Ramos (cell line): Measurements from ENCODE around the gene DHRS1.

Source experiments
- in situ Hi-C: fragments of 300-500 bp; cut with MboI; formaldehyde crosslinking; loops from one replicate; pipeline ENCODE4 v1.14.3; 2022; ENCODE audit warnings: low sequenced_read_pairs; ENCODE audit not compliant: unreplicated experiment

The DHRS1 gene

DNA sequence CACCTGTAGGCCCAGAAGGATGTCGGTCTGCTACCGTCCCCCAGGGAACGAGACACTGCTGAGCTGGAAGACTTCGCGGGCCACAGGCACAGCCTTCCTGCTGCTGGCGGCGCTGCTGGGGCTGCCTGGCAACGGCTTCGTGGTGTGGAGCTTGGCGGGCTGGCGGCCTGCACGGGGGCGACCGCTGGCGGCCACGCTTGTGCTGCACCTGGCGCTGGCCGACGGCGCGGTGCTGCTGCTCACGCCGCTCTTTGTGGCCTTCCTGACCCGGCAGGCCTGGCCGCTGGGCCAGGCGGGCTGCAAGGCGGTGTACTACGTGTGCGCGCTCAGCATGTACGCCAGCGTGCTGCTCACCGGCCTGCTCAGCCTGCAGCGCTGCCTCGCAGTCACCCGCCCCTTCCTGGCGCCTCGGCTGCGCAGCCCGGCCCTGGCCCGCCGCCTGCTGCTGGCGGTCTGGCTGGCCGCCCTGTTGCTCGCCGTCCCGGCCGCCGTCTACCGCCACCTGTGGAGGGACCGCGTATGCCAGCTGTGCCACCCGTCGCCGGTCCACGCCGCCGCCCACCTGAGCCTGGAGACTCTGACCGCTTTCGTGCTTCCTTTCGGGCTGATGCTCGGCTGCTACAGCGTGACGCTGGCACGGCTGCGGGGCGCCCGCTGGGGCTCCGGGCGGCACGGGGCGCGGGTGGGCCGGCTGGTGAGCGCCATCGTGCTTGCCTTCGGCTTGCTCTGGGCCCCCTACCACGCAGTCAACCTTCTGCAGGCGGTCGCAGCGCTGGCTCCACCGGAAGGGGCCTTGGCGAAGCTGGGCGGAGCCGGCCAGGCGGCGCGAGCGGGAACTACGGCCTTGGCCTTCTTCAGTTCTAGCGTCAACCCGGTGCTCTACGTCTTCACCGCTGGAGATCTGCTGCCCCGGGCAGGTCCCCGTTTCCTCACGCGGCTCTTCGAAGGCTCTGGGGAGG is 11.3 kb upstream of the DHRS1 start, which contains the start of gene LTB4R:
Gene LTB4R (plus strand): TSS at position 857 of the 959 bp plus-strand sequence. CDS start 4,150 bp downstream, outside the sequence.
- in situ Hi-C loops, result no loop called here

DNA sequence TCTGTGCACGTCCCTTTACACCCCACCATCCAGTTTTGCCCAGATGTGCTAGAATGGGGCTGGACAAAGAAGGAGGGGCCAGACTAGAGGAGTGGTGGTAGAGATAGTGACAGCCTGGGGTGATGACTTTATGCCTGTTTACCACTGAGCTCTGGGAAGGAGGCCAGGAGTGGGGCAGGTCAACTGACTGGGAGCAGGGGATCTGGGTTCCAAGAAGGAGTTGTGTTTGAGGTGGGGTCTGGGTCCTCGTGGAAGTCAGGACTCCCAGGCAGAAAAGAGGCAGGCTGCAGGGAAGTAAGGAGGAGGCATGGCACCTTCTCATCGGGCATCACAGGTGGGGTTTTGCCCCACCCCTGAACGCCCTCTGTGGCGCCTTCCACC is 10.7 kb upstream of the DHRS1 start:
- in situ Hi-C loops, result no loop called here

DNA sequence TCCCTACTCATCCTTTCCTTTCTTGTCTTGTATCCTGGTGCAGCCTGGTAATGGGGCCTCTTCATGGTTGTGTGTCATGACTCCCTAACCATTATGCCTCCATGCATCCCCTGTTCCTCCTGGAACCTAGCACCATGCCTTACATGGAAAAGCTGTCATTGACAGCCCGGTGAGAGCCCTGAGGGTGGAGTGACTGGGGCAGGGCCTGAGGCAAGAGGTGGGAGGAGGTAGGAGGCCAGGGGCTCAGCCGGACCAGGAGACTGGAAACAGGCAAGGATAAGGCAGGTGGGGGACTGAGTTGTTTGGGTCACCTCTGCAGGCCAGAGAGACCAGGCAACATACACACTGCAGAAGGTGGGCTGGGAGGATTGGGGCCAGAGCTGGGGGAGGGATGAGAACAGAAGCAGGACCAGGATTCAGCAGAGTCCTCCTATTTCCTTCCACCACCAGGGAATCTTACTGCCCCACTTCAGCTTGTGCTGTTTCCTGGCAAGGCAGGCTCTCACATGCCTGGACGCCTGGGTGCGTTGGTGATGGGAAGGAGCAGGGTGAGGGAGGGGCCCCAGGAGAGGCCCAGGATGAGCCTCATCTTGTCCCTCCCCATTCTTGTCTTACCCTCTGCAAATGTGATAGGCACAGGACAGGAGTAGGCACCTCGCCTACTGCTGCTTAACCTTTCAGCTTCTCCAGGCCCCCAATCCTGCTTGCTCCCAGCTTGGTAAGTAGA is 10.1 kb upstream of the DHRS1 start, which contains the start of gene LTB4R2:
Gene LTB4R2 (plus strand): TSS at position 603 of the 727 bp plus-strand sequence. CDS start 525 bp downstream, outside the sequence.
- in situ Hi-C loops, result no loop called here

DNA sequence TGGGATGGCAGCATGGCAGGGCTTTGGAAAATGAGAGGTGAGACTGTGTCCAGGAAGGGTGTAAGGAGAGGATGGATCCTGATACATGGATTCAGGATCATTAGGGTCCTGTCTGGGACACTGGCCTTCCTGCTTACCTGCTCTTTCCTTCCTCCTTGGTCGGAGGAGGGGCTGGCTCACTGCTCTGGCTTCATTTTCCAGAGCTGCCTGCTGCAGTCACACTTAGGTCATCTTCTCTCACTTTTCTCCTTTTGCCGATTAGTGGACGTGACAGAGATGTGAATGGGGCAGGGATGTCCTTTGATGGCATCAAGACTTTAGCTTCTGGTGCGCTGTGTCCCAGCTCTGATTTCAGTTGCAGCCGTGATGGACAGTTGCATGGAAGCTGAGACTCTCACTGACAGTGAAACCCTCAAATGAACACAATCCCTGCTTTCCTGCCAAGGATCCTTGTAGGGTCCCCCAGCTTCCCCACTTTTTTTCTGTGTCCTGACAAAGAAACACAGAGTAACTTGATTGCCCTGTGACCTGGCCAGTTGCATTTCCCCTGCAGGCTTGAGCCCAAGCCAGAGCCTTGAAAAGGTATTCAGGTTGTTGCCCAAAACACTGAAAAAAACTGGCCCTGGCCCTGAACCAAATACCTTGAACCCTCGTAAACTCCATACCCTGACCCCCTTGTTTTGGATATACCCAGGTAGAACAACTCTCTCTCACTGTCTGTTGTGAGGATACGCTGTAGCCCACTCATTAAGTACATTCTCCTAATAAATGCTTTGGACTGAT is 9.0 kb upstream of the DHRS1 start:
- in situ Hi-C loops, result no loop called here

DNA sequence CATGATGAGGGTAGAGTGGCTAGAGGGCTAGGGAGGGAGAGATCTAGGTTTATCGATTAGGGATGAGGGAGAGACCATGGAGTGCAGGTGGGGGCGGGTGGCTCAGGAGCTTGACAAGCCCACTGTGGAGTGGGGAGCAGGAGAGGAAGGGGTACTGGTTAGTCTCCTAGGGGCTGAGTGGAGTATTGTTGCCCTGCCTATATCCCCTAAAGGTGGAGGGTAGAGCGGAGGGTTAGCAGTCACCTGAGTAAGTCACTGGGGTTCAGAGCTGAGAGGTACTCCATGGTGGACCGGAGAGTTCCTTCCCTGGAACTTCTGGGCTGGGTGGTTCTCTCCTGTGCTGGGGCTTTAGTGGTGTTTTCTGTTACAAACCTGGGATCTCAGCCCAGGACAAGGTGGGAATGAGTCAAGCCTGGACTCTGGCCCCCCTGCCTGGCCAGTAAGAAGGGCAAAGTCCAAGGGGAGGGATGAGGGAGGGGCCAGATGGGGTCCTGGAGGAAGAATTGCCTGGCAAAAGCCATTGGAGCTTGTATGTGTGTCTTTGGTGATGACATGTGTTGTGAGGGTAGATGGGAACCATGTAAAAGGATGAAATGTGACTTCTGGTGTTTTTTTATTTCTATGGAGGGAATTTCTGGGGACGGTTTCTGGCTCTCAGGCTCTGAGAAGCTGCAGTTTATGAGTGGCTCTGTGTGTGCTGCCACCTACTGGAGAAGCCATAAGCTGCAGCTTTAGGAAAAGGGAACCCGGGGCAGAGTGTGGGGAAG is 8.2 kb upstream of the DHRS1 start, which contains the start of gene CIDEB:
Gene CIDEB (minus strand): TSS at position 403 of the 767 bp plus-strand sequence. CDS start 119 bp downstream, at position 284.
- in situ Hi-C loops, result no loop called here

DNA sequence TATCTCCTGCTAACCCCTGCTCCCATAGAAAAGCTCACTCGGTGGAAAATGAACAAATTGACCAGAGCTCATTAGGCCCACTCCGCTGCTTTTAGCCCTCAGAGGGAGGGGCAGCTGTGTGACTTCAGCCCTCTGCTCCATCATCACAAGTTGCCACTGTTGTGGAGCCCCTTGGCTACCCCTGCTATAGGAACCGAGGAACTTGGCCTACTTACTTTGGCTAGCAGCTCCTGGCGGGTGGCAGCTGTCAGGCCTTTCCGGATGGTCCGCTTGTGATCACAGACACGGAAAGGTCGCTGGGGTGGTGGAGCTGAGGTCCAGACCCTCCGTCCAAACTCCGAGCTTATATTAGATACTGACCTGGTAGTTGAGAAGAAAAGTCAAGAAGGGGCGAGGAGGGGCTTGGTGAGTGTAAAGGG is 7.6 kb upstream of the DHRS1 start:
- in situ Hi-C loops, result no loop called here

DNA sequence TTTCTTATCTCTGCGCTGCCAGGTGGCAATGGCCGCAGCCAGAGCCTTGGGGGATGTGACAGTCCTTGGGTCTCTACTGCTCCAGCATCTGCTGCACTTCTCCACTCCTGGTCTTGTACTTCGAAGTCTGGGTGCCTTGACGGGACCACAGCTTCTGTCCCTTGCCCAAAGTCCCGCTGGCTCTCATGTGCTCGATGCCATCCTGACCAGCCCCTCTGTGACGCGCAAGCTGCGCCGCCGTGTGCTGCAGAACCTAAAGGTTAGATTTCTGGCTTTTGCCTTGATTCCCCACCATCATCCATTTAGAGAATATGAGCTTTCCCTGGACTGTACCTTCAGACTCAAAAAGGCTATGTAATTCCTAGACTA is 4.4 kb upstream of the DHRS1 start:
- in situ Hi-C loops, result no loop called here

DNA sequence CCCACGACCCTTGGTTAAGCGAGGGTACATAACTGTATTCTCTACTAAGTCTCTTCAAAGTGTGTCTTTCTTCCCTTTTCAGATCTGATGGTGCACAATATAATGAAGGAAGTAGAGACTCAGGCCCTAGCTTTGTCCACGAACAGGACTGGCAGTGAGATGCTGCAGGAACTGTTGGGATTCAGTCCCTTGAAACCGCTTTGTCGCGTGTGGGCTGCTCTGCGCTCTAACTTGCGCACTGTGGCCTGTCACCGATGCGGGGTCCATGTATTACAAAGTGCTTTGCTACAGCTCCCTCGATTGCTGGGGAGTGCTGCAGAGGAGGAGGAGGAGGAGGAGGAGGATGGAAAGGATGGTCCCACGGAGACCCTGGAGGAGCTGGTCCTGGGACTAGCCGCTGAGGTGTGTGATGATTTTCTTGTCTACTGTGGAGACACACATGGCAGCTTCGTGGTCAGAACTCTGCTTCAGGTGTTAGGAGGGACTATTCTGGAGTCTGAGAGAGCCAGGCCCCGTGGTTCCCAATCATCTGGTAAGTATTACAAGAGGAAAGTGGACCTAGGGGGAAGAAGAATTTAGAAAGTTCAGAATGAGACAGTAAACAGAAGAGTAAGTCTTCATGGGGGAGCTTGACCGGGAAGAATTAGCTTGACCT is 873 bp upstream of the DHRS1 start:
- in situ Hi-C loops, result no loop called here

DNA sequence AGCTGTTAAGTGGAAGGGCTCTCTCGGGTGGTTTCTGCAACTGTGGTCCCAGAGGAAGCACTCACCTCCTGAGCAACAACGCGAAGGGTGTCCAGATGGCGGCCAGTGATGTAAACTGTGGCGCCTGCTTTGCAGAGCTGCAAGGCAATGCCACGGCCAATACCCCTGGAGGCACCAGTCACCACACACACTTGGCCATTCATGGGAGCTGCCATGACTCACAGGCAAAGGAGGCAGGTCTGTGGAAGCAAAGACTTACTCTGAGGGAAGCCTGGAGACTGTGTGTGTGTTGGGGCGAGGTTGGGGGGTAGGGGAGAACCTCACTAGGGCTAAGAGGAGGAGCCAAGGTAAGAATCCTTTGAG is 707 bp downstream of the DHRS1 start:
- in situ Hi-C loops, result loop anchor here (5.0 kb wide), 1 partner anchor 57 kb away; the partner anchor contains the start of gene TINF2

DNA sequence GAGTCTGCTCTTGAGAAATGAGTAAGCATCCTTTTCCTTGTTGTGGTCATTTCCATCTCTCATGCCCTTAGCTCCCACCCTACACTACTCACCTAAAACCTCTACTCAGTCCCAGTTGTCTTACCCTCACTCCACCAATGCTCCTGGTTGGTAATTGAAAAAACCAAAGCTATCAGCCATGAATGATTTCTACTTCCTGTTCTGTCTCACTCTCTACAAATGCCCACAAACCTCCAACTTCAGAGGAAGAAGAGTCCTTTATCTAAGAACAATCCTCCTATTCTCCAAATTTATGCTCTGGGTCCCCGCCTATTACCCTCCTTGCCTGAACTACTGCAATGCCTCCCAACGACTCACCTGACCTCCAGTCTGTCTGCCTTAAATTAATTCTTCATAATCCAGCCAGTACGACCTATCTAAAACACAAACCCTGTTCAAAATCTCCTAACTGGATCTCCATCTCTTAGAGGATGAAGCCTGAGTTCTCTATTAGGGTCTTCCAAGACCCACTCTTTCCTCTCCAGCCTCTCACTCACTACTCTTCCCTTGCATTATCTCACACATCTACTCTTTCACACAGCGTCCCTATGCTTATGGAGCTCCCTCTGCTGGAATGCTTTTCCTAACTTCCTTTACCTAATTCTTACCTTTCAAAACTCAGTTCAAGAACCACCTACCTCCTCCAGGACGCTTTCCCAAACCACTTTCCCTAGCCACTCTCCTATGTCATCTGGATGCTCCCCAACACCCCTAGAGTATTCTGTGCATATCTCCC is 2.2 kb downstream of the DHRS1 start:
- in situ Hi-C loops, result loop anchor here (5.0 kb wide), 1 partner anchor 55 kb away; the partner anchor contains the start of gene TINF2

DNA sequence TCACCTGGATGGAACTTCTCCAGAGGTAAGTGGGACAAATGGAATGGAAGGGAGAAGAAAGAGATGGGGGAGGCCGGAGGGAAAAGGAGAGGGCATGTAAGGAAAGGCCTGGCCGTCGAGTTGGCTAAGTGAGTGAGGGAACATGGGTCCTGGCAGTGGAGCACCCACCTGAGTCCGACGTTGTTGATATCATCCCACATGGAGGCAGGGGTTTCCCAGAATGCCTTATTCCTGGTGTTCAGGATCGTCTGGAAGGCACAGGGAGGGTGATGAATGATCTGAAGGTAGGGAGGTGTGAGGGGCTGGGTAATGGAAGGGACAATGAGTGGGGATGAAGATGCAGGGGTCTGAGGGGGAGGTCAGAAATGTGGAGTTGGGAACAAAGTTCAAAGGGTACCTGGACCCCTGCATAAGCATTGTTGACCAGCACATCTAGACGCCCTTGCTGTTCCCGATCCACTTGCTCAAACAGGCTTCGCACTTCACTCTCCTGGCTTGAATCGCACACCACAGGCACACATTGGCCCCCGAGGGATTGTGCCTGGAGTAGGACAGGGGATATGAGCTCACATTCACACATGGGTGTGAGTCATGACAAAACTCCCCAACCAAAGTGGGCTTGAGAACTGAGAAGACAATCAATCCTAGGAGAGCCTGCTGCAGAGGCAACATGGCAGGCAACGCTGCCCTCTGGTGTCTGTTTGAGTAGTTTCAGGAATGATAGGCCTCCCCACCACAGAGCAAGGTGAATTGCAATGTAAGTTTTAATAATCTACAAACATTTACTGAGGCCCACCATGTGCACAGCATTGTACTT is 3.0 kb downstream of the DHRS1 start:
- in situ Hi-C loops, result loop anchor here (5.0 kb wide), 1 partner anchor 54 kb away; the partner anchor contains the start of gene TINF2

DNA sequence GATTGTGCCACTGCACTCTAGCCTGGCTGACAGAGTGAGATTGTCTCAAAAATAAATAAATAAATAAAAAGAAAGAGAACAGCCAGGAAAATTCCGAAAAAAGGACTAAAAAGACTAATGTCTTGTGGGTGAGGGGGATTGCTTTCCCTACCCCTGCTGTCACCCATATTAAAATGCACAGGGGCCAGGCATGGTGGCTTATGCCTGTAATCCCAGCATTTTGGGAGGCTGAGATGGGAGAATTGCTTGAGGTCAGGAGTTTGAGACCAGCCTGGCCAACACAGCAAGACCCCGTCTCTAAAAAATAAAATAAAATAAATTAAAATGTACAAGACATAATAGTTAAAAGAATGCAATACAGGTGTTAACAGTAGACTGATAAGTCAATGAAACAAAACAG is 6.1 kb downstream of the DHRS1 start:
- in situ Hi-C loops, result no loop called here

DNA sequence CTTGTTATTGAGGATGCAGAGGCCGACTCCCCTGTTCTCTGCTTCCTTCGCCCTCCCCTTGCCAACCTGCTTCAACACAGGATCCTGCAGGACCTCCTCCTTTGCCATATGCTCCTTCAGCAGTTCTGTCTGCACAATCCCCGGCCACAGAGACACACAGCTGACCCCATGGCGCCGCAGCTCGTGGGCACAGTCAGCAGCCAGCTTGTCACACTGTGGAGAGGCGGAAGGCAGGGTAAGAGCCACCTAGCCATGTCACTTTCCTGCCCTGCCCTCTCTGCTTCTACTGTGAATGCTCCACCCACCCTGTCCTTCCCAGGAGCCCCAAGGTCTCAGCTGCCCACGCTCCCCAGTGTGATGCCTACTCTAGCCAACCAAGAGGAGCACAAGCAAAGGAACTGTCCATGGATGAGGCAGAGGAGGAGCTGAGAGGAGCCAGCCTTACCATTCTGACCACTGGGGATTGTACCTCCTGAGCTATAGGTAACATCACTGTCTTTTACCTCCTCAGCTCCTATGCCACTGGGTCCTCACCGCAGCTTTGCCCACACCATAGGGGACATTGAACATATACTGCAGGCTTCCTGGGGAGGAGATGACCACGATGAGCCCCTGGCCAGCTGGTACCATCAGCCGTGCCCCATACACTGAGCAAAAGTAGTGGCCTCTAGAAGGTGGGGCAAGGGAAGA is 7.3 kb downstream of the DHRS1 start:
- in situ Hi-C loops, result no loop called here

DNA sequence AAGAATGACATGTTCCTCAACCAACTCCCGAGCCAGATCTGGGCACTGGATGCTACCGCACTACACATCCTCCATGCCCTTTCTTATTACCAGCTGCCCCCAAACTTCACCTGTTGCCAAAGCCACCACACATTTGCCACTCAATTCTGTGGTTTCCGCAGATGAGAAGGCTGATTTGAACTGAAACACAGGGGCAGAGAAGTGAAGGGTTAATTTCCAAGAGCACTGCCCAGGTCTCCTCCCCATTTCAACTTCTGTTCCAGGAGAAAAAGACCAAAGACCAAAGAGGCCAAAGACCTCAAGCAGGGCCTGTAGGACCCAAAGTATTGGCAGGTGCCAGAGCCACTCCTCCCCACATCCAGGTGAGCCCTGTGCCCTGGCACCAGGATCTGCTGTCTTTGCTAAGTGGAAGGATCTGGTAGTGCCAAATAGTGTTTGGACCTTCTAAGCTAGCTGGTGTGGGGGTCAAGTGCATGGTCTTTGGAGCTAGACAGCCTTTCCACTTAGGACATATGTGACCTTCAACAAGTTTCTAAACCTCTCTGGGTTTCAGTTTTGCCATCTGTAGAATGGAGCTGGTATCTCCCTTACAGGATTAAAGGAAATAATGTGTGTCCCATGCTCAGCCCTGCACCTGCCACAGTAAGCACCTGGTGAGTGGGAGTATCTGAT is 8.0 kb downstream of the DHRS1 start:
- in situ Hi-C loops, result no loop called here

DNA sequence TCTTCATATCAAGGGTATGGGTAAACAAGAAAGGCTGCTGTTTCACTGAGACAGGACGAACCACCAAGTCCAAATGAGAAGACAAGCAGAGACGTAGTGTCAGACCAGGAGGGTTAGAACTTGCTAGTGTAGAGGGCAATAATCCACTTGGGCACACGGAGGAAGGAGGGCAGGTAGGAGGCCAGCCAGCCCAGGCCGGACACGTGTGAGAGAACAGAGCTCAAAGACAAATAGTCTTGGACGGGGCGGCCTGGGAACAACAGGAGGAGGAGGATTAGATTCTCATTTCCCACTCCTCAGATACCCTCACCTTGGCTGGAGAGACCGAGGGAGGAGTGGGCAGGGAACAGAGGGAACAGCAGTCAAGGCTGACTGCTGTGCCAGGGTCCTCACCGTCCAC is 8.8 kb downstream of the DHRS1 start:
- in situ Hi-C loops, result no loop called here

DNA sequence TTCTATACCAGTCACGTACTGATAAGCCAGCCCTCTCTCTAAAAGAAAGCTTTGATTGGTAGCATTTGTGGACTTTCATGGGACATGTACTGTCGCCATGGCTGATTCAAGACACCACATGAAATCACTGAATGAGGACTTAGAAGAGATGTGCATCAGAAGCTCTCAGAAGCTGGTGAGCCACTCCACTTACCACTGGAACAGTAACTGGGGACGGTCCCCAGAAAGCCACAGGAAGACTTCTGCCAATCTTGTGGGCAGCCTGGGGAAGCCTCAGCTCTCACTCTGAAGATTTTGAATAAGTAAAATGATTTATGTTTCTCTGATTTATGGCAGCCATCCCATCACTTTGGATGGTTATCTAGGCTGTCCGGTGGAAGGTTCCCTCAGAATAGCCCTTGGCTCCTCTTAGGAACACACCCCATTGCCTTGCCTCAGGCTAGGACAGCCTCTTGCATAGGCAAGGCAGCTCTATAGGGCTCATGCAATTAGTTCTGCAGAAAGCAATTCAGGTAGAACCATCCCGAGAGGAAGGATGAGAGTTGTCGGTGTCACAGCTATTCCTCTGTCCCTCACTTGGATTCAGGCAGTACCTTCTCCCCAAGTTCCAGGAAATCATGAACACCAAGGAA is 9.8 kb downstream of the DHRS1 start:
- in situ Hi-C loops, result no loop called here
